HG03565 (cell line): ENCODE measurements around the gene CORO7.

Source experiments
- ATAC-seq: cut with Tn5 transposase; IDR thresholded peaks from one replicate; pipeline ENCODE4 v1.9.1; 2021; ENCODE audit warnings: mild to moderate bottlenecking, moderate library complexity; ENCODE audit not compliant: unreplicated experiment

CORO7 gene

DNA sequence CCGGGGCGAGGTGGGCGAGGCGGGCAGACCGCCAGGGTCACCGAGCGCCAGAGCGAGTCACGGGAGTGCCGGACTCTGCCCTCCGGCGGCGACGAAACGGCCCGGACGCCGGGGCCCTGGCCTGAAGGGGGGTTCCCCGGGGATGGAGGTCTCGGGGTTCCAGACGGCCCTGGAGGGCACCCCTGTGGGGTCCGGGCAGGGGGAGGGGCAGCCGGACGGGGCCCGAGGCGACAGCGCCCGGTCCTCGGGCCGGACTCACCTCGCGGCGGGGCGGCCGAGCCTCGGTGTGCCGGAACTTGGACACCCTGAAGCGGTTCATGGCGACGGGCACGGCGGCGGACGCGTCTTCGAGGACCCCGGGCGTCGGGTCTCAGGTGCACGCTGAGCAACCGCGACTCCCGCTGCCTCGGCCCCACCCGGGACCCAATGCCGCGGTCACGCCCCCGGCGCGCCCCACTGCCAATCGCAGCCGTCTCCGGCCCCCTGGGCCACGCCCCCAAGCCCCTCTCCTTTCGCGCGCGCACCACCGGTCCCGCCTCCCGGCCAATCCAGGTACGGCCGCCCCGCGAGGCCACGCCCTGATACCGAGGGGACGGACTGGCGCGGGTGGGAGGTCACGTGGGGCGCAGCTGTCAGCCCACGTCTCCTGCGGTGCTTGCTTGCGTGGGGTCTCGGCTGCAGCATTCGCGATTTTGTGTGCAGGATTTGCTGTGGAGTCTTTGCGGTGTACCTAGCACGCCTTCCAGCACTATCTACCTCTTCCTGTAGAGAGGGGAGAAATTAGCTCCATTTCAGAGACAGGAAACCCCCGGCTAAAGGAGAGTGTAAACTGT lies at the start of gene CORO7:
Gene CORO7, minus strand, starts transcription at position 397 of the 833 bp plus-strand sequence. Its CDS starts 78 bp downstream, at position 319.
- peak; percentile 50 for ATAC-seq

DNA sequence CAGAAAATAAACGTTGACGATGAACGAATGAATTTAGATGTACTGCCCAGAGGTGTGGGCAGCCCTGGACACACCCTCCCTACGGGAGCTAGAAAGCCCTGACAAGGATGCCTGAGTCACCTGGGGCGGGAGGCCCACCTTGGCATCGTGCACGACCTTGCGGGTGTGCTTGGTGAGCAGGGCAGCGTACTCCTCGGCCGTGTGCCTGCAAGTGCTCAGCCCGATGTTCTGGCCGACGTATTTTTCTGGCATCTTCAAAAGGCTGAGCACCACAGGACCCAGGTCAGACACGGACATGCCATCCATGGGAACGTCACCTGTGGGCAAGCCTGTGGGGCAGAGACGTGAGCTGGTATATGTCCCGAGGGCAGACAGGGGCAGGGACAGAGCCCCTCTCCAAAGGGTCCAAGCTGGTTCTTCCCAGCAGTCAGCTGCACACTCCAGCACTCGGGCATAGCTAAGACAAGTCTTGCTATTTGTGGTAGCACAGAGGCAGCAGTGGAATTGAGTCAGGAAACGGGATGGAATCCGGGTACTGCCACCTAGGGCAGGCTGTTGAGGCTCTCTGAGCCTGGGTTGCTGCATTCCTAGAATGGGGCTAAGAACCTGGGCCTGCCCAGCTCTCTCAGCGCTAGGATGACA lies 47.2 kb upstream of the CORO7 start:
- ATAC-seq: no peak

DNA sequence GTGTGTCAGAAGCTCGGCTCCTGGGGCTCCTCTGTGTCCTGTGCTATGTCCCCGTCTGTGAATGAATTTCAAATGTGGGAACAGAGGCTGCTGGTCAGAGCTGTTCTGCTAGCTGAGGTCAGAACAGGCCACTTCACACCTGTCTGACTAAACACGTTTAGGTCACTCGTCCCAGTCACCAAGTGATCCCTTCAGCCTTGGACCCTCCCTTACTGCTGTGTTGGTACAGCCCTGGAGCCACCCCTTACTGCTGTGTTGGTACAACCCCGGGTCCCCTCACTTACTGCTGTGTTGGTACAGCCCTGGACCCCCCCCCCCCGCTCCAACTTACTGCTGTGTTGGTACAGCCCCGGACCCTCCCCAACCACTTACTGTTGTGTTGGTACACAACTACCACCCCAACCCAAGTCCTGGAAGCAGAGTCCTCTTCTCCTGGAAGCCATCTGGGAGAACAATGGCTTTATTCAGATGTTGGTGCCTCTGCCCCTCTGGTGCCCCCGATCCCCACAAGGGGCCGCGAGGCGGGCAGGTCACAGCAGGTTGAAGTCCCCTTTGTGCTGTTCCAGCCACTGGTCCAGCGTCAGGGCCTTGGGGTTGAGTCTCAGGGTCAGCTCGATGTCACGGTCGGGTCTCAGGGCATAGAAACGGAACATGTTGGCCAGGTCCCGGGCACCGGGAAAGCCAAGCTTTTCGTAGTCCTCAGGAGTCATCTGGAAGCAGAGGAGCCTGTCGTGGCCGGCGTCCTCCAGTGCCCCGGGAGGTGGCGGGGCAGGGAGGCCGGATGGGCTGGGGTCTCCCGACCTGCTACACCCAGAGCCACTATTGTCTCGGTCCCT lies 45.1 kb upstream of the CORO7 start:
- ATAC-seq: no peak

DNA sequence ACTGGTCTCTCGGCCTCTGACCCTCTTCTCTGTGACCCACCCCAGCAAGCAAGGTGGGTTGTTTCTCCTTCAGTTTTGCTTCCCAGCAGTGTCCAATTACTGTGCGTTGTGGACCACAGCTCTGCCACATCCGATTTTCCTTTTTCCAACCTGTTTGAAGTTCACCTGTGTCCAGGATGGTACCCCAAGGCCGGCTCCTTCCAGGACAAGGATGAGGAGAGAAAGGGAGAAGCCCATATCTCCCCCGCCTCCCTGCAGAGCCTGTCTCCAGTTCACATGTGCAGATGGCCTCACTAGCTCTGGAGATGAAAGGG lies 44.5 kb upstream of the CORO7 start:
- no peak for ATAC-seq

DNA sequence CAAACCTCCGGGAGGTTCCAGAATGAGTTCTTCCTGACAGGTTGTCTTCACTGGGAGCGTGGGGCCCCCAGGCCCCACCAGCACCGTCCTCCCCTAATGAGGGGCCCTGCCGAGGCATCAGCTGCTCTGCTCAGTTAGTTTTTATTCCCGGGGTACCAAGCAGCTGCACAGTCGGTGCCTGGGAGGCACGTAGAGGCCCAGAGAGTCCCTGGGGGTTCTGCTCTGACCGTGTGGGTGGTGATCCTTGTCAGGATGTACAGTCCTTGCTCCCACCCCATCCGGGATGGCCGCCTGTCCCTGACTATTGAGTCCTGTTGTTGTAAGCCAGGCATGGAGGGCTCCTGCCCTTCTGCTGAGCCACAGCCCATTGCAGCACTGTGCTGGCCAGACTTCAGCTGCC lies 39.6 kb upstream of the CORO7 start:
- ATAC-seq: no peak

DNA sequence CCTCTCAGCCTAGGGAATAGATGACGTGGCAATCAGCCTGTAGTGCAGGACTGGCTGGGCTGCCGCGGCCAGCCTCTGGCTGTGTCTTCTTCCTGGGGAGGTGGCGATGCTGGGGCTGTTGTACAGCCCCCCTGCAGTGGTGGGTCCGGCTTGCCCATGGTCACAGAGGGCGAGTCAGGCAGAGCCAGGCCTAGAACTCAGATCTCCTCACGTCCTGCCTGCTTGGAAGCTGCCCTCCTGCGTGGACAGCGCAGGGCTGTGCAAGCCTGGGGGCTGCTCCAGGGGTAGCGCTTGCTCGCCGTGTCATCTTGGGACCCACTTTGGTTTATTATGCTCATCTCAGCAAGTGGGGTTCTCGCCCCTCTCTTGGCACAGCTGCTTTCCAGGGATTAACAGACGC lies 38.7 kb upstream of the CORO7 start:
- no peak for ATAC-seq

DNA sequence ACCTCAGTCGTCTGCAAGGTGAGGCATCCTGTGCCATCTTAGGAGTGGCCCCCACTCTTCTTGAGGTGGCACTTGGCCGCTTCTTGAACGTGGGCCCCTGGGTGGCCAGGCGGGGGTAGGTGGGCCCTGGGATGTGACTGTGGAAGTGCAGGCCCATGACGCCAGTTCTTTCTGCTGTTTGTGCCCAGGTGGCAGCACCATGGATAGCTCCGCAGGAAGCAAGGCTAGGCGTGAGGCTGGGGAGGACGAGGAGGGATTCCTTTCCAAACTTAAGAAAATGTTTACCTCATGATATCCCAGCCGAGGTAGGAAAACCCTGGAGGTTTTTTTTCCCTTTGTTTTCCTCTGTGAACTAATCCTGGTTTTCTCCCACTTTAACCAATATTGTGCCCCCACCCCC lies 38.2 kb upstream of the CORO7 start:
- no peak for ATAC-seq

DNA sequence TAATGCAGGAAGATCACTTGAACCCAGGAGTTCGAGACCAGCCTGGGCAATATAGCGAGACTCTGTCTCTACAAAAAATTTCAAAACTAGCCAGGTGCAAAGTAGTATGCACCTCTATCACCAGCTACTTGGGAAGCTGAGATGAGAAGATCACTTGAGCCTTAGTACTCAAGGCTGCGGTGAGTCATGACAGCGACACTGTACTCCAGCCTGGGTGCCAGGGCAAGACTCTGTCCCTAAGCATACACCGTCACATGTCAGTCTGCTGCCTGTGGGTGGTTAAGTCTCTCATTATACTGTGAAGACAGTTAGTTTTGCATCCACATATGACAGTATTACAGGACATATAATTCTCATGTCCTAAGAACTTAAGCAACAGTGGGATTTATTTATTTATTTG lies 36.3 kb upstream of the CORO7 start:
- no peak for ATAC-seq

DNA sequence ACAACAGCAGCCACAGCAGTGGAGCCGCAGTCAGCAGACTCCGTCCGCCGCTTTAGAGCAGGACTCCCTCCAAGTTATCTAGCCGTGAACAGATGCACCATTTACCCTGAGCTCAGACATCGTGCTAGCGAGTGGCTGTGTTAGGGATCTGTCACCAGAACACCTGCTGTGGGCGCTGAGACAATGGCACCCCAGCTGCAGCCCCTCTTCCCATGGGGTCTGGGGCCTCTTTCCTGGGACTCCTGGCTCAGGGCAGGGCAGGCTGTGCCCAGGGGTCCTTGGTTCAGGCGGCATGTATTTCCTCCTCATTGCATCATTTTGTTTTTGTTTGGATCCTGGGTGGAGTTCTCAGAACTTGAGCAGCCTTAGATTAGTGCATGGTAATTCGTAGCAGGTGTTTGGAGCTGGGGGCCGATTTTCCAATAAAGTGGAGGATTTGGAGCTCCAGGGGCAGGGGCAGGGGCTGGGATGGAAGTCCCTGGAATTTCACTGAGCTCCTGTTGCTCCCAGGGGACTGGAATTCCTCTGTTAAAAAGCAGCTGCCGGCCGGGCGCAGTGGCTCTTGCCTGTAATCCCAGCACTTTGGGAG lies 34.6 kb upstream of the CORO7 start:
- ATAC-seq: no peak

DNA sequence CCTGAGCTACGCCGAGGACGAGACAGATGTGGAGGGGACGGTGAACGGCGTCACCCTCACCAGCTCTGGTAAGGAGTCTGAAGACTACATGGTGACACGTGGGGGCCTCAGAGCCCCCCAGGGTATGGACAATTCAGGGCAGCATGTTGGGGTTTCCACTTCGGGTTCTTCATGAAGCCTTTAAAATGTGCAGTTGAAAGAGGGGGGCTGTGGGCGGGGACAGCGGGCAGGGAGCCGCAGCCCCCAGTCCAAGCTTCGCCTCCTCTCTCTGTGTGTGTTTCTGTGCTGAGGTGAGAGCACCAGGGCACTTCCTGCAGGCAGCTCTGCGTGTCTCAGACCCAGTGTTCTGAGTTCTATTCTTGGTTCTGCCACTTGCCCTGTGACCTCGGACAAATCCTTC lies 34.0 kb upstream of the CORO7 start:
- no peak for ATAC-seq

DNA sequence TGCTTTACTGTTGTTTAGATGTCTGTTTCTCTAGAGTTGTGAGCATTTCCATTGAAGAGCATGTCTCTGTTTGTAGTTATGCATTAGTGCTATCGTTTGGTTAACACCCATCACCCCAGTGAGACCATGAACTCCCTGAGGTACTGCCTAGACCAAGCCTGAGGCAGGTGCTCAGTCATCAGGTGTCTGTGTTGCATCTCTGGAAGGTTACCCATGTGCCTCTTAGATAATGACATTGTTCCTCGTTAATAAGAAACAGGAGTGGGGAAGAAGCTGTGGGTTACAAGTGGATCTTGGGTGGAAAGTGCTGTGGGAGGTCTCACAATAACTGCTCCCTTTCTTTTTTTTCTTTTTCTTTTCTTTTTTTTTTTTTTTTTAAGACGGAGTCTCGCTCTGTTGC lies 27.6 kb upstream of the CORO7 start:
- ATAC-seq: no peak

DNA sequence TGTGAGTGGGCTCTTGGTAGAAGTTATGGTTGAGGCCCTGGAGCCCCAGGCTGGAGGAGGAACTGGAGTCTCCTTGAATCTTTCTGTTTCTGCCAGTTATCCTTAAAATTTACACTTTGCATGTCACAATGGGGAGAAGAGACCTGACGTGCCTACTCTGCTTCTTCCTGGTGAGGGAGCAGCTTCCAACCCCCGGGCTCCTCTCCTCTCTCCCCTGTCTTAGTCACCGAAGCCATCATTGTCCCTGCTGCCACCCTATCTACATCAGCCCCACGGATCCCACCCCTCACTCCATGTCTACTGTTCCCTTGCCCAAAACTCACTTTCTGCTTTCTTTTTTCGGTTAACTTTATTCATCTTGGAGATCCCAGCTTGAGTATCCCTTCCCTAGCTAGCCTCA lies 26.9 kb upstream of the CORO7 start:
- no peak for ATAC-seq

DNA sequence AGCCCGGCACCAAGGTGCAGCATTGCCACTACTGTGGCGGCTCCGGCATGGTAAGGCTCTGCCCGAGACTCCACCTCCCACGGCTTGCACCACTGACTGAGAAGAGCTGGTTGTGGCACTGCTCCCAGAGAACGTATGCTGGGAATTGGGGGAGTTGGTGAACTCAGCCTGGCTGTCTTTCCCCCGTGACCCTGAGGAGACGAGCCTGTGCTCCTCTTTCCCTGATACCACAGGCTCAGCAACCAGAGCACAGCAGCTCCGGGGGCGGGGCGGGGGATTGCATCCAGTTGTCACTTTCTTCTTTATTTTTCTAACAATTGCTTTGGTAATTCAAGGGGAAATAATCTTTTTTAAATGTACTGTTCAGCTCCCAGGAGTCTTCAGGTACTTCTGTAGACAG lies 26.0 kb upstream of the CORO7 start:
- ATAC-seq: no peak

DNA sequence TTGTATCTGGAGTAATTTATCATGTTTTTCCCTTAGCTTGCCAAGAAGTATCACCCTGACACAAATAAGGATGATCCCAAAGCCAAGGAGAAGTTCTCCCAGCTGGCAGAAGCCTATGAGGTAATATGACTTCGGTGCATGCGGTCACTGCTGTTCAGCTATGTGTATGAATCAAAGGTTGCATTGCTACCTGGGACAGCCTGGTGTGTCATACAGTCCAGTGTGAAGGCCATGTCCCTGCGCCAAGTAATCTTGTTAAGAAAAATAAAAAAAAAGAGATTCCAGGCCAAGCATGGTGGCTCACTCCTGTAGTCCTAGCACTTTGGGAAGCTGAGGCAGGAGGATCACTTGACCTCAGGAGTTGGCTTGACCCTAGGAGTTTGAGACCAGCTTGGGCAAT lies 21.0 kb upstream of the CORO7 start:
- no peak for ATAC-seq

DNA sequence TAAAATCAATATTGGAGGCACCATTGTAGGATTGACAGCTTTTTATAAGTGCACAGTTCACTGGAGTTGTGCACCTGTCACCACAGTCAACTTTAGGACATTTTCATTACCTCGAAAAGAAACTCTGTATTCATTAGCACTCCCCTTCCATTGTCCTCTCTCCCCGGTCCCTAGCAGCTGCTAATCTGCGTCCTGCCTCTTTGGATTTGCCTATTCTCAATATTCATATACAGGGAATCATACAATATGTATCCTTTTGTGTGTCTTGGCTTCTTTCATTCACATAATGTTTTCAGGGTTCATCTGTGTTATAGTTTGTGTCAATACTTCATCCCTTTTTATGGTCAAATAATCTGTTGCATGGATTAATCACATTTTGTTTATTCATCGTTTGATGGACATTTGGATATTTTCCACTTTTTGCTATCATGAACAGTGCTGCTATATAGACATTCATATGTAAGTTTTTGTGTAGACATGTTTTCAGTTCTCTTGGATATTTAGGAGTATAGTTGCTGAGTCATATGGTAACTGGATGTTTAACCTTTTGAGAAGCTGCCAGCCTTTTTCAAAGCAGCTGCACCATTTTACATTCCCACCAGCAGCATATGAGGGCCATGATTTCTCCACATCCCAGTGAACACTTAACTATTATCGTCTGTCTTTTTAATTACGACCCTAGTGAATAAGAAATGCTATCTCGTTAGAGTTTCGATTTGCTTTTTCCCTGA lies 19.1 kb upstream of the CORO7 start:
- ATAC-seq: no peak

DNA sequence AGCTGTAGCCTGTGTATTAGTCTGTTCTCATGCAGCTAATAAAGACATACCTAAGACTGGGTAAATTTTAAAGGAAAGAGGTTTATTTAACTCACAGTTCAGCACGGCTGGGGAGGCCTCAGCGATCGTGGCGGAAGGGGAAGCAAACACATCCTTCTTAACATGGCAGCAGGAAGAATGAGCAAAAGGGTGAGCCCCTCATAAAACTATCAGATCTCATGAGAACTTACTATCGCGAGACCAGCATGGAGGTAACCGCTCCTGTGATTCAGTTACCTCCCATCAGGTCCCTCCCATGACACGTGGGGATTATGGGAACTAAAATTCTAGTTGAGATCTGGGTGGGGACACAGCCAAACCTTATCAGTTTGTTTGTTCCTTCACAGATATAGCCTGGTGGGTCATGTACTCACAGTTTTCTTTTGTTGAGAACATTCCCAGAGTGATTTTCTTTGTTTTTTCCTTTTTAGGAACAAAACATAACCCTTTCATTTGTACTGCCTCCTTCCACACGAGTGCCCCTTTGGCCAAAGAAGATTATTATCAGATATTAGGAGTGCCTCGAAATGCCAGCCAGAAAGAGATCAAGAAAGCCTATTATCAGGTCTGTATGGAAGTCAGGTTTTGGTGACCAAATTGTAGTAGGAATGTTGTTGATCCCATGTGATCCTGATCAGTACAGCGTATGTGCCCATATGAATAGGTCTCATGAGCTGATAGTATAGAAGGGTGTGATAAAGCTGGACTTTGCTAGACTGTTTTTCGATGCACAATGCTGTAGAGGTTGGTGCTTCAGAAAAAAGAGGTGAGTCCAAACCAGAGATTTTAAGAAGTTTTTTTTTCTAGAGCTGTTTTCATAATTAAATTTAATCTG lies 17.8 kb upstream of the CORO7 start:
- ATAC-seq: no peak

DNA sequence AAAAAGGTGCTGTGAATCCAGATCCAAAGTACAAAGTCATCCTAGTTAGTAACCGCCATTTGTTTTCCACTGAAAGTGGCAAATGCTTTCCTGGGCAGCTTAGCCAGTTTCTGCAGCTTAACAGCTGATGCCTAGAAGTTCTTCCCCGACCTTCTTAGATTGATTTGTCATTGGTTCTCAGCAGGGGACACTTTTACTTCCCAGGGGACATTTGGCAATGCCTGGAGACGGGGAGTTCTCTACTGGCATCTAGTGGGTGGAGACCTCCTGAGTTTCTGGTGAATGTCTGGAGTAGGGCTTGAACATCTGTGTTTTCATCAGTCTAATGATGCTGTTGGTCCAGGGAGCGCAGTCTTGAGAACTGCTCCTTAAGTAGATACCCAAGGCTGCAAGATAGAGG lies 16.8 kb upstream of the CORO7 start:
- no peak for ATAC-seq

DNA sequence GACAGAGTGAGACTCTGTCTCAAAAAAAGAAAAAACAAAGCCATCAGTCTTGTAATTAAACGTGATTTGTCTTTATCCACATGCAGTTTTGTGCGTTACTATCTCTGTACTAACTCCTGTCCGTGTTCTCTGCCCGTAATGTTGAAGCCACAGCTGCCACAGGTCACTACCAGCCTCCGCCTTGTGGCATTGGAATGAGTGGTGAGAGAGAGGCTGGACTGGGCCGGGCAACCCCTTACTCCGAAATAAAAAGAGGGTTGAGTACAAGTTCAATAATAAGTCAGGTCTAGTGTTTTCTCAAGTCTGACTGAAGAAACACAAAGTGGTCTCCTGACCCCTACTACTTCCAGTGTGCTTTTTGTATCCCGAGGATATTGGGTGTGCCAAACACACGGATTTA lies 14.6 kb upstream of the CORO7 start:
- ATAC-seq: no peak

DNA sequence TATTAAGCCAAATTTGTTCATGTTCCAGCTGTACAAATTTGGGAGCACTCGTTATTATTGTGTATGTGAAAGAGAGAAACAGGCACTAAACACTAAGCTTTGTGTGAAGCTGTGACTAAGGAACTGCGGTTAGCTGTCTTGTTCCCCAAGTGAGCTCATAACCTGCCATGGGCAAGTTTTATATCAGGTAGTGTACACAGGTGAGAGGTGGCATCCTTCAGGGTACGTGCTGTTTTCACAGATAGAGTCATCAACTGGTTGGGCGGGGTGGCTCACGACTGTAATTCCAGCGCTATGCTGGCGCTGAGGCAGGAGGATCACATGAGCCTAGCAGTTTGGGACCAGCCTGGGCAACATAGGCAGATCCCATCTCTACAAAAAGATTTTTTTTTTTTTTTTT lies 12.1 kb upstream of the CORO7 start:
- no peak for ATAC-seq
